Stimulated activated CD4-positive, alpha-beta T cell treated with anti-CD3 and anti-CD28 coated beads, Interleukin-12 subunit alpha, Interleukin-12 subunit beta, amount 100 ng/mL, for 48 hours (primary cell): ENCODE measurements around the gene MRPL54.
"Not testable (repeated sequence)": the region's sequence is repeated elsewhere in the genome, so short reads cannot be mapped to it uniquely, and the experiment has no call there.

Experiments
- DNase-seq, 3 donors: peaks; one replicate each; pipeline ENCODE4 v3.0.0-alpha.2; 2020; ENCODE audit warnings: low read depth in 2 of 3, low spot score in 1 of 3

Gene MRPL54

GRCh38 chr19:3808420-3809143, 46.1 kb downstream of the MRPL54 start:
- DNase-seq: no peak

DNA sequence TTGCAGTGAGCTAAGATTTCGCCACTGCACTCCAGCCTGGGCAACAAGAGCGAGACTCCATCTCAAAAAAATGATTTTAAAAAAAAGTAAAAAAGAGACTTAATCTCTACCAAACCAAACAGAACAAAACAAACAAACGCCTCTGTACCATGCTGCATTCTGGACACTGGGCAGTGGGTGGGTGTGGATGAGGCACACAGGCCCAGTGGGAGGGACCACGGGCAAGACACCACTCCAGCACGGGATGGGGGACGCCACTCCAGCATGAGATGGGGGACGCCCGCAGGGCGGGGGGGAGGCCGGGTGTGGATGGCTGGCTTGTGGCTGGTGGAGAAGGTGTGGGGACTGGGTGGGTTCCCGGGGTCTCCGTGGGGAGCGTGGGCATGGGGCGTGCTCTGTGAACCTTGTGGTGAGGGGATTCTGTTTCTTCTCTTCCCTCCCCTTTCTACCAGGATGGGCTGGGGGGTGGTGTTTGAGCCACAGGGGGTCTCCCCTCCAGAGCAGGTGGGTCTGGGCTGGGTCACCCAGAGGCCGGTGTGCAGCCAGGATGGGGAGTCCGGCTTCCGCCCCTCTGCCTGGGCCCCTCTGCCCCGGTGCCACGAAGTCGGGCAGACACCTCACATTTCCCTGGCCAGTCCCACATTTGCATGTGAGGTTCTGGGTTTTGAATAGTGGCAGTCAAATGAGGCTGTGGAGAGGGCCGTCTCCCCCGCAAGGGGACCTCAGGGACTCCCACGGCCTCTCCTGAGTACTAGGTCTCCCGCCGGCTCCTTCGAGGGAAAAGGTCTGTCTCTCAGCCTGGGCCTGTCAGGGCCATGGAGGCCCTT, 47.6 kb downstream of the MRPL54 start:
- no peak for DNase-seq

DNA sequence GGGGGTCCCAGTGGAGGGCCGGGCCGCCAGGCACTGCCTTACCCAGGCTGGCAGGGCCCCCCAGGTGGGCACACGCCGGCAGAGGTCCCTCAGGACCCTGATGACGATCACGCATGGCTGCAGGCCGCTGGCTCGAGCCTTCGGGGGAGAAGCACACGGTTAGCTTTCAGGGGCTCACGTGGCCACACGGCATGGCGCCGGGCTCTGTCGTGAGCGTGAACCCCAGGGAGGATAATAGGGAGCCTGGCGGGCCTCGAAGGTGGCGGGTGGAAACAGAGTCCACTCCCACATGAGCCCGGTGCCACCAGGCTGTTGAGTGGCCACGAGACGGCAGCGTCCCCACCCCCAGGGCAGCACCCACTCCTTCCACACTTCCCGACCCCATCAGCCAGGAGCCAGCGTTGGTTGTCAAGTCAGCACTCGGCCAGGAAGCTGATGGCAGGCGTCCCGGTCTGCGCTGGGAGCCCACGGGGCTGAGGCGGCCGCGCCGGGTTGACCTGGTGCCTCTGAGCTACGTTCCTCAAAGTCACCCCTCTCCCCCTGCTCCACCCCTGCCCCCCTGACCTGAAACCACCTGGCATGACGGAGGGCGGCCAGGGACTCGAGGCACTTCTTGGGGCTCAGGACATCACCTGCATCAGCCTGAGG, 48.4 kb downstream of the MRPL54 start:
- no peak for DNase-seq

DNA sequence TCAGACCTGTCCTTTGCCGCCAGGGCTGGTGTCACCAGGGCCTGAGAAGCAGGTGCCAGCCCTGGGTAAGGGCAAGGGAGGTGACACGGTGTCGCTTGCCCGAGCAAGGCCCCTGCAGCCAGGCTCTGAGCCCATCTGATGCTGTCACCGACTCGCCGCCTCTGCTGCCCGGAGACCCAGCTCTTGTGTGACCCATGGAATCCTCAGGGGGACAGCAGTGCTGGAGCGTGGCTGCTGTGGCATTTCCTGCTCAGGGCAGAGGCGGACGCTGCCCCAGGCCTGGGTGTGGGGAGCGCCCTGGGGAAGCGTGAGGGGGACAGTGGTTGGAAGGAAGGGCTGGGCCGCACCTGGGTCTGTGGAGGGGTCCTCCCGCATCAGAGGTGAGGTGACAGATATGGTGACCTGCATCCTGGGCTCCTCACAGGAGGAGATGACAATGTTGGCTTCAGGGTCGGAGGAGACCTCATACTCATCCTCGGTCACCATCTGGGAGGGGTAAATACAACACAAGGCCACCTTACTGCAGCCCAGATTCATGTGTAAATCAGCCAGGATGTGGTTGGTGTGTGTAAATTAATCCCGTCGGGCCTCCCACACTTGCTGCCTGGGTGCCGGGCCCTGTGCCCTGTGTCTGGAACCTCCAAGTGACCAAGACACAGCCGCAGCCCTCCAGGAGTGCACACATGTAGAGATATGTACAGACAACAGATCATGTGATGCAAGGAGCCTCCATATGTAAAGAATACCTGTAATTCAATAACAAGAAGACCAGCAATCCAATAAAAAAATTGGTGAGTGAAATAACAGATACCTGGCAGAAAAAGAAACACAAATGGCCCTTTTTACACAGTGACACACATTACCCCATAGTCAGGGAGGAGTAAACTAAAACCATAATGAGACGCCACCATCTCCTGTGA, 51.3 kb downstream of the MRPL54 start:
- DNase-seq: no peak

DNA sequence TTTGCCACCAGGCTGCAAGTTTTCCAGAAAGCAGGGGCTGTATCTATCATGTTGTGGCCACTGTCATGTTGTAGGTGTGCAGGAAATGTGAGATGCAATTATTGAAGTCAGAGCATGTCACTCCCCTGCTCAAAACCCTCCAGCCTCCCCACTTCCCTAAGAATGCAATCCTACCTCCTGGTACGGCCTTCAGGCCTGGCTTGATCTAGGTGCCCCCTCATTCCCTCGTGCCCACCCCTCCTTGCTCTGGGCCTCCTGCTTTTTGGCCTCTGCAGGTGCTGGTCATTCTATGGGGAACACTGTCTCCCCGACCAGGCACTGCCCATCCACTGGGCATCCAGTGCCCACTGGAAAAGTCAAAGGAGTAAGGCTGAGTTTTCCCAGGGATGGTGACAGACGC, 52.2 kb downstream of the MRPL54 start:
- DNase-seq: no peak

DNA sequence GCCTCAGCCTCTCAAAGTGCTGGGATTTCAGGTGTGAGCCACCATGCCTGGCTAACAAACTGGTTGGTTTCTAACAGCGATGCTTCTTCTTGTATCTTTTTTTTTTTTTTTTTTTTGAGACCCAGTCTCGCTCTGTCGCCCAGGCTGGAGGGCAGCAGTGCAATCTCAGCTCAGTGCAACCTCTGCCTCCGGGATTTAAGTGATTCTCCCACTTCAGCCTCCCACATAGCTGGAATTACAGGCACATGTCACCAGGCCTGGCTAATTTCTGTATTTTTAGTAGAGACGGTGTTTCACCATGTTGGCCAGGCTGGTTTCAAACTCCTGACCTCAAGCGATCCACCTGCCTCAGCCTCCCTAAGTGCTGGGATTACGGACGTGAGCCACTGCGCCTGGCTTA, 53.7 kb downstream of the MRPL54 start:
- DNase-seq: not testable (repeated sequence)

GRCh38 chr19:3816566-3817218, 54.2 kb downstream of the MRPL54 start:
- DNase-seq: no peak
